WI38 (cell line): Measurements from ENCODE around the gene SGMS2.

Source experiments
- H3K4me3 ChIP-seq: 2 replicates; pipeline ENCODE4 v1.5.1; 2011; ENCODE audit warnings: low read depth, mild to moderate bottlenecking, control low read depth, low read length
- TF ChIP-seq, protein P1 (sequence below): IDR thresholded peaks from 2 replicates; pipeline ENCODE4 v1.5.1; 2012; ENCODE audit warnings: low read depth, mild to moderate bottlenecking, control low read depth, low read length

The SGMS2 gene

DNA sequence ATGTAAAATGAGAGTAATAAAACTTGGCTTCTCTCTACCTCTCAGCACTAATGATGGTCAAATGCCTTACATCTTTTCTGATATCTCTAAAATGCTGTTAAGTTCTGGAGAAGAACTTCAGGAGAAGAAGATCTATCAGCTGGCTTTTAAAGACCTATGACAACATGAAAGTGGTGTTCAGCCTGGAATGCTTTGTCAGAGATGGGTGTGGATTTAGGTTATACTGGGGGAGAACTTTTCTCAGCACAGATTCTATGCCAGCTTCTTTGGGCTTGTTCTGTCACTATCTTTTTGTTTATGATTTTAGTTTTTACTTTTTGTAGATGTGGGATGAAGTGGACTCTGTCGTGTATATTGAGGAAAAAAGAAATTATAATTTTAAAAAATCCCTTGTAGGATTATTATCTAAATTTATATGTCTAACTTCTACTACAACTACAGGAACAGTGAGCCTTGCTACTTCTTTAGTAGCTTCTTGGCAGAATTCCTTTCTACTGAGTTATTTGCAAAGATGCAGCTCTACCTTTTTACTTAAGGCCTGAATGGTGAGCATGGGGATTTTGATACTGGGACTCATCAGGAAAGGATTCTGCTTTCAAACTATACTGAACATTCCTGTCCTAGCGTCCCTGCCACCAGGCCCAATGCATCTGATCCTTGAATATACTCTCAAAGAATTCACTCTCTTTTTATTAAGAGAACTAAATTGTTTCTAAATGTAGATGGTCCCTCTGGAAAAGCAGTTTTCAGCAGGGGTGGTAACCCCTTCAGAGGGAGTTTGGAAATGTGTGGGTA is 126.2 kb downstream of the SGMS2 start:
- TF ChIP-seq, protein P1, sequence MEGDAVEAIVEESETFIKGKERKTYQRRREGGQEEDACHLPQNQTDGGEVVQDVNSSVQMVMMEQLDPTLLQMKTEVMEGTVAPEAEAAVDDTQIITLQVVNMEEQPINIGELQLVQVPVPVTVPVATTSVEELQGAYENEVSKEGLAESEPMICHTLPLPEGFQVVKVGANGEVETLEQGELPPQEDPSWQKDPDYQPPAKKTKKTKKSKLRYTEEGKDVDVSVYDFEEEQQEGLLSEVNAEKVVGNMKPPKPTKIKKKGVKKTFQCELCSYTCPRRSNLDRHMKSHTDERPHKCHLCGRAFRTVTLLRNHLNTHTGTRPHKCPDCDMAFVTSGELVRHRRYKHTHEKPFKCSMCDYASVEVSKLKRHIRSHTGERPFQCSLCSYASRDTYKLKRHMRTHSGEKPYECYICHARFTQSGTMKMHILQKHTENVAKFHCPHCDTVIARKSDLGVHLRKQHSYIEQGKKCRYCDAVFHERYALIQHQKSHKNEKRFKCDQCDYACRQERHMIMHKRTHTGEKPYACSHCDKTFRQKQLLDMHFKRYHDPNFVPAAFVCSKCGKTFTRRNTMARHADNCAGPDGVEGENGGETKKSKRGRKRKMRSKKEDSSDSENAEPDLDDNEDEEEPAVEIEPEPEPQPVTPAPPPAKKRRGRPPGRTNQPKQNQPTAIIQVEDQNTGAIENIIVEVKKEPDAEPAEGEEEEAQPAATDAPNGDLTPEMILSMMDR = no peak
- H3K4me3 ChIP-seq = no peak overlapping the region

DNA sequence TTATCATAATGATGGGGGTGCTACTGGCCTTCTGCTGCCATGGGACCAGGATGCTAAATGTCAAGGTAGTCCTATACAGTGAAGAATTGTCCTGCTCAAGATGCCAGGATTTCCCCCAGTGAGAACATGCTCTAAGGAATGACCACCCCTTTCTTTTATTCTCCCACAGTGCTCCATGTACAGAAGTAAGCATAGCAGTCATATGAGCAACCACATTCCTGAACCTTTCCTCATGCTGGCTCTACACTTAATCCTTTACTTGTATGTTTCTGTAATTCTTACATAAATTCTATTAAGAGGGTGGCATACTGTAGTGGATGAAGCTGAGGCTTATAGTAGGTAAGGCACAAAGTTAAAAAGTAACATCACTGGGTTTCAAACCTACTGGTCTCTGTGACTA is 126.8 kb downstream of the SGMS2 start:
- TF ChIP-seq, protein P1 = no peak

DNA sequence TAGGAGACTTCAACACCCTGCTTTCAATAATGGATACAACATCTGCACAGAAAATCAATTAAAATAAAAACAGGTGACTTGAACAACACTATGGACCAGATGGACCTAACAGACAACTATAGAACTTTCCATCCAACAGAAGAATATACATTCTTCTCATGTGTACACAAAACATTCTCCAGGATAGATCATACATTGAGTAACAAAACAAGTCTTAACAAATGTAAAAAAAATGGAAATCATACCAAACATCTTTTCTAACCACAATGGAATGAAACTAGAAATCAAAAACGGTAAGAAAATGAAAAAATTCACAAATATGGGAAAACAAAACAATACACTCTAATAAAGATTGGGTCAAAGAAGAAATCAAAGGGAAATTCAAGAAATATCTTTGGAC is 131.3 kb downstream of the SGMS2 start:
- no peak overlapping the region for H3K4me3 ChIP-seq
- TF ChIP-seq, protein P1 = no peak

More for the DNA sequence above, 126.8 kb downstream of the SGMS2 start:
- H3K4me3 ChIP-seq = no peak overlapping the region
